Activated naive CD4-positive, alpha-beta T cell treated with anti-CD3 and anti-CD28 coated beads, Interleukin-2, amount 50 U/mL, for 16 hours (primary cell): Measurements from ENCODE around the gene RAB9A.
"Not testable (repeated sequence)": the region's sequence is repeated elsewhere in the genome, so short reads cannot be mapped to it uniquely, and the experiment has no call there.

Experiments used
- DNase-seq: peaks from one replicate; pipeline ENCODE4 v3.0.0-alpha.2; 2020

The RAB9A gene

GRCh38 chrX:13688958-13689740 lies at the start of gene RAB9A:
Gene RAB9A, plus strand, starts transcription at chrX:13689128. Its CDS starts 19,619 bp downstream, at chrX:13708747.
- peak; percentile 82 for DNase-seq

GRCh38 chrX:13641684-13642083 lies 47.2 kb upstream of the RAB9A start:
- not testable (repeated sequence) for DNase-seq

- DNase-seq = no peak
These were observed 43.3 kb upstream of the RAB9A start for GRCh38 chrX:13645464-13646153.

- DNase-seq = peak; percentile 39
These were observed 42.8 kb upstream of the RAB9A start for GRCh38 chrX:13646154-13646549.

- peak; percentile 42 for DNase-seq
These were observed 41.2 kb upstream of the RAB9A start for GRCh38 chrX:13647709-13648212.

GRCh38 chrX:13648336-13648735 lies 40.6 kb upstream of the RAB9A start:
- not testable (repeated sequence) for DNase-seq

GRCh38 chrX:13649838-13650237 lies 39.1 kb upstream of the RAB9A start:
- no peak for DNase-seq

GRCh38 chrX:13650318-13650717 lies 38.6 kb upstream of the RAB9A start:
- DNase-seq = no peak

GRCh38 chrX:13651150-13651549 lies 37.8 kb upstream of the RAB9A start:
- no peak for DNase-seq

GRCh38 chrX:13652287-13652793 lies 36.6 kb upstream of the RAB9A start:
- no peak for DNase-seq

- peak; percentile 92 for DNase-seq
These were observed 35.9 kb upstream of the RAB9A start, which contains the start of gene TCEANC for GRCh38 chrX:13652850-13653693. Gene TCEANC, plus strand, starts transcription at chrX:13653141. Its CDS starts 9,368 bp downstream, at chrX:13662509.

- DNase-seq = no peak
These were observed 34.8 kb upstream of the RAB9A start for GRCh38 chrX:13654116-13654515.

- no peak for DNase-seq
These were observed 33.3 kb upstream of the RAB9A start for GRCh38 chrX:13655674-13656073.

- no peak for DNase-seq
These were observed 30.3 kb upstream of the RAB9A start for GRCh38 chrX:13658602-13659001.

- no peak for DNase-seq
These were observed 29.9 kb upstream of the RAB9A start for GRCh38 chrX:13659063-13659462.

- DNase-seq = no peak
These were observed 27.1 kb upstream of the RAB9A start for GRCh38 chrX:13661735-13662288.

- DNase-seq = no peak
These were observed 26.6 kb upstream of the RAB9A start for GRCh38 chrX:13662355-13662791.

GRCh38 chrX:13664020-13664419 lies 24.9 kb upstream of the RAB9A start:
- no peak for DNase-seq

- no peak for DNase-seq
These were observed 22.1 kb upstream of the RAB9A start for GRCh38 chrX:13666836-13667235.

- DNase-seq = no peak
These were observed 21.0 kb upstream of the RAB9A start for GRCh38 chrX:13667919-13668318.

- peak; percentile 65 for DNase-seq
These were observed 19.6 kb upstream of the RAB9A start for GRCh38 chrX:13669246-13669737.

- DNase-seq = not testable (repeated sequence)
These were observed 19.2 kb upstream of the RAB9A start for GRCh38 chrX:13669755-13670154.
